ENCODE results near the gene SIGLEC1.

Gene SIGLEC1

GRCh38 chr20:3697588-3698305, 14.7 kb downstream of the SIGLEC1 start:
- DNase-seq (no peak), ATAC-seq (replicated peaks) (no peak)
- Mint-ChIP-seq H3K9me3 (no peaks in the 10 kb centered on the region), H3K4me1 (ENCODE audit: low read depth in 2 of 2) (no peaks in the 10 kb centered on the region), H3K27ac (no peak overlapping the region), H3K36me3 (ENCODE audit: insufficient read depth) (no peaks in the 10 kb centered on the region), H3K4me3 (no peak overlapping the region), H3K27me3 (peaks cover 0 to 29% of the 10 kb centered on the region in 2 donors)

GRCh38 chr20:3696745-3697587, 15.4 kb downstream of the SIGLEC1 start:
- no peaks in the 10 kb centered on the region for H3K36me3 Mint-ChIP-seq (ENCODE audit: insufficient read depth)
- H3K4me3 Mint-ChIP-seq: no peak overlapping the region
- DNase-seq (no peak), ATAC-seq (replicated peaks) (no peak)
- H3K27me3 Mint-ChIP-seq: peaks cover 0 to 21% of the 10 kb centered on the region in 2 donors
- no peaks in the 10 kb centered on the region for H3K4me1 Mint-ChIP-seq (ENCODE audit: low read depth in 2 of 2)
- H3K27ac Mint-ChIP-seq: no peak overlapping the region
- H3K9me3 Mint-ChIP-seq: no peaks in the 10 kb centered on the region

- H3K4me3 Mint-ChIP-seq: no peak overlapping the region
- H3K27me3 Mint-ChIP-seq: peaks cover 0 to 13% of the 10 kb centered on the region in 2 donors
- ATAC-seq (replicated peaks) (no peak), DNase-seq (no peak)
- H3K9me3 Mint-ChIP-seq: no peaks in the 10 kb centered on the region
- H3K36me3 Mint-ChIP-seq (ENCODE audit: insufficient read depth): no peaks in the 10 kb centered on the region
- no peaks in the 10 kb centered on the region for H3K4me1 Mint-ChIP-seq (ENCODE audit: low read depth in 2 of 2)
- no peak overlapping the region for H3K27ac Mint-ChIP-seq
These were observed 16.2 kb downstream of the SIGLEC1 start for GRCh38 chr20:3696200-3696599.

- ATAC-seq (replicated peaks) (no peak), DNase-seq (no peak)
- no peaks in the 10 kb centered on the region for H3K4me1 Mint-ChIP-seq (ENCODE audit: low read depth in 2 of 2)
- no peak overlapping the region for H3K4me3 Mint-ChIP-seq
- H3K27ac Mint-ChIP-seq: no peak overlapping the region
- H3K27me3 Mint-ChIP-seq: peaks cover 0 to 13% of the 10 kb centered on the region in 2 donors
- no peaks in the 10 kb centered on the region for H3K36me3 Mint-ChIP-seq (ENCODE audit: insufficient read depth)
- no peaks in the 10 kb centered on the region for H3K9me3 Mint-ChIP-seq
These were observed 17.5 kb downstream of the SIGLEC1 start for GRCh38 chr20:3694864-3695263.

GRCh38 chr20:3693376-3693775, 19.0 kb downstream of the SIGLEC1 start:
- H3K4me3 Mint-ChIP-seq: no peak overlapping the region
- H3K27me3 Mint-ChIP-seq: peaks cover 0 to 2% of the 10 kb centered on the region in 2 donors
- no peaks in the 10 kb centered on the region for H3K36me3 Mint-ChIP-seq (ENCODE audit: insufficient read depth)
- DNase-seq (no peak), ATAC-seq (replicated peaks) (no peak)
- no peak overlapping the region for H3K27ac Mint-ChIP-seq
- peaks cover 0 to 2% of the 10 kb centered on the region in 2 donors for H3K4me1 Mint-ChIP-seq (ENCODE audit: low read depth in 2 of 2)
- no peaks in the 10 kb centered on the region for H3K9me3 Mint-ChIP-seq

- ATAC-seq (replicated peaks) (no peak), DNase-seq (no peak)
- Mint-ChIP-seq H3K27me3 (peaks cover 0 to 6% of the 10 kb centered on the region in 2 donors), H3K27ac (no peak overlapping the region), H3K9me3 (no peaks in the 10 kb centered on the region), H3K4me3 (no peak overlapping the region), H3K4me1 (ENCODE audit: low read depth in 2 of 2) (peaks cover 0 to 5% of the 10 kb centered on the region in 2 donors), H3K36me3 (ENCODE audit: insufficient read depth) (no peaks in the 10 kb centered on the region)
These were observed 19.6 kb downstream of the SIGLEC1 start for GRCh38 chr20:3692706-3693294.

GRCh38 chr20:3691897-3692296, 20.5 kb downstream of the SIGLEC1 start:
- Mint-ChIP-seq H3K27me3 (peaks cover 5 to 16% of the 10 kb centered on the region in 2 donors), H3K27ac (no peak overlapping the region), H3K4me1 (ENCODE audit: low read depth in 2 of 2) (peaks cover 0 to 6% of the 10 kb centered on the region in 2 donors), H3K36me3 (ENCODE audit: insufficient read depth) (no peaks in the 10 kb centered on the region), H3K4me3 (no peak overlapping the region), H3K9me3 (no peaks in the 10 kb centered on the region)
- ATAC-seq (replicated peaks) (no peak), DNase-seq (no peak)

GRCh38 chr20:3691306-3691705, 21.1 kb downstream of the SIGLEC1 start:
- no peak overlapping the region for H3K27ac Mint-ChIP-seq
- H3K9me3 Mint-ChIP-seq: no peaks in the 10 kb centered on the region
- H3K4me1 Mint-ChIP-seq (ENCODE audit: low read depth in 2 of 2): peaks cover 0 to 6% of the 10 kb centered on the region in 2 donors
- DNase-seq (no peak), ATAC-seq (replicated peaks) (no peak)
- no peak overlapping the region for H3K4me3 Mint-ChIP-seq
- peaks cover 11 to 21% of the 10 kb centered on the region in 2 donors for H3K27me3 Mint-ChIP-seq
- no peaks in the 10 kb centered on the region for H3K36me3 Mint-ChIP-seq (ENCODE audit: insufficient read depth)

- DNase-seq: no peak
These were observed 22.0 kb downstream of the SIGLEC1 start for GRCh38 chr20:3690413-3690812.

GRCh38 chr20:3689978-3690377, 22.4 kb downstream of the SIGLEC1 start:
- Mint-ChIP-seq H3K36me3 (ENCODE audit: insufficient read depth) (no peaks in the 10 kb centered on the region), H3K27ac (no peak overlapping the region), H3K4me1 (ENCODE audit: low read depth in 2 of 2) (peaks cover 0 to 6% of the 10 kb centered on the region in 2 donors), H3K4me3 (no peak overlapping the region), H3K9me3 (no peaks in the 10 kb centered on the region), H3K27me3 (peaks cover 12 to 35% of the 10 kb centered on the region in 2 donors)
- no peak for ATAC-seq (replicated peaks)
- DNase-seq: no peak

More at GRCh38 chr20:3690413-3690812, 22.0 kb downstream of the SIGLEC1 start:
- Mint-ChIP-seq H3K9me3 (no peaks in the 10 kb centered on the region), H3K27ac (no peak overlapping the region), H3K4me3 (no peak overlapping the region), H3K27me3 (peaks cover 12 to 30% of the 10 kb centered on the region in 2 donors), H3K4me1 (ENCODE audit: low read depth in 2 of 2) (peaks cover 0 to 6% of the 10 kb centered on the region in 2 donors), H3K36me3 (ENCODE audit: insufficient read depth) (no peaks in the 10 kb centered on the region)
- no peak for ATAC-seq (replicated peaks)

- ATAC-seq (replicated peaks) (no peak), DNase-seq (no peak)
- H3K36me3 Mint-ChIP-seq (ENCODE audit: insufficient read depth): no peaks in the 10 kb centered on the region
- H3K27ac Mint-ChIP-seq: no peak overlapping the region
- no peak overlapping the region for H3K4me3 Mint-ChIP-seq
- peaks cover 0 to 6% of the 10 kb centered on the region in 2 donors for H3K4me1 Mint-ChIP-seq (ENCODE audit: low read depth in 2 of 2)
- H3K27me3 Mint-ChIP-seq: peaks cover 28 to 57% of the 10 kb centered on the region in 2 donors
- H3K9me3 Mint-ChIP-seq: no peaks in the 10 kb centered on the region
These were observed 24.7 kb downstream of the SIGLEC1 start for GRCh38 chr20:3687655-3688054.

- H3K27me3 Mint-ChIP-seq: peaks cover 32 to 57% of the 10 kb centered on the region in 2 donors
- ATAC-seq (replicated peaks) (no peak), DNase-seq (no peak)
- peaks cover 0 to 6% of the 10 kb centered on the region in 2 donors for H3K4me1 Mint-ChIP-seq (ENCODE audit: low read depth in 2 of 2)
- H3K27ac Mint-ChIP-seq: no peak overlapping the region
- no peaks in the 10 kb centered on the region for H3K9me3 Mint-ChIP-seq
- H3K4me3 Mint-ChIP-seq: no peak overlapping the region
- H3K36me3 Mint-ChIP-seq (ENCODE audit: insufficient read depth): no peaks in the 10 kb centered on the region
These were observed 25.5 kb downstream of the SIGLEC1 start for GRCh38 chr20:3686867-3687321.

GRCh38 chr20:3686421-3686820, 26.0 kb downstream of the SIGLEC1 start:
- peaks cover 0 to 6% of the 10 kb centered on the region in 2 donors for H3K4me1 Mint-ChIP-seq (ENCODE audit: low read depth in 2 of 2)
- peaks cover 33 to 61% of the 10 kb centered on the region in 2 donors for H3K27me3 Mint-ChIP-seq
- ATAC-seq (replicated peaks): no peak
- H3K9me3 Mint-ChIP-seq: no peaks in the 10 kb centered on the region
- H3K36me3 Mint-ChIP-seq (ENCODE audit: insufficient read depth): no peaks in the 10 kb centered on the region
- no peak for DNase-seq
- H3K27ac Mint-ChIP-seq: no peak overlapping the region
- no peak overlapping the region for H3K4me3 Mint-ChIP-seq

Data from effector memory CD8-positive, alpha-beta T cell (primary cell).